ENCODE data around the gene TBC1D8.

The TBC1D8 gene

DNA sequence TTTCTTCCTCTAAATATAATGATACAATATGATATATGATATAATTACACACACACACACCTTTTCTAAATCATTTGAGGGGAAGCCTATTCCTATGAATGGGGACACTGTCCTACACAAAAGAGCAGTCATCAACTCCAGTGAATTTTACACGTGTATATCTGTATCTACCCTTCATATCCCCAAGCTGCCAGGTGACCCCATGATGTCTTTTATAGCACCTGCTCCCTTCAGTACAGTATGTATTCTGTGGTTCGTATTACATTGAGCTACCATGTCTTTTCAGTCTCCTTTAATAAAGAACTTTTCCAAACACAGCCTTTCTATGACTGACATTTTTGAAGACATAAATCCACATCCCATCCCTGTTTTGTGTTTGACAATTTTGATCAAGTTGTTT lies 19.0 kb downstream of the TBC1D8 start:
- DNase-seq, result no peak

DNA sequence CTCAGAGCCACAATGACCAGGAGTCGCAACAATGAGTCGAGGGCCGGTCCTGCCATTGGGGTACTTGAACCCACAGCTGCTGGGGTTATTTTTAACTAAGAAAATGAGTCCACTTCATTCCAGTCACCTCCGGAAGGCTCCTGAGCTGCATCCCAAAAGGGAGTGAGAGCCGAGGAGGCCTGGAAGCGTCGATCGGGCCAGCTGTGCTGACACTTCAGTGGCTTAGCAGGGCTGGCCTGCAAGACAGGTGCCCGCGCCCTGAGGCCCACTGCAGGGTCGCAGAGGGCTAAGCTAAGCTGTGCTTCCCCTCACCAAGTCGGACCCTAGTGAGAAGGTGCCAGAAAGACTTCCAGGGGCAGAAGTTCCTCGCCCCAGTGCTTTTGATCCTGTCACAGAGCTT lies 21.1 kb downstream of the TBC1D8 start:
- no peak for DNase-seq

DNA sequence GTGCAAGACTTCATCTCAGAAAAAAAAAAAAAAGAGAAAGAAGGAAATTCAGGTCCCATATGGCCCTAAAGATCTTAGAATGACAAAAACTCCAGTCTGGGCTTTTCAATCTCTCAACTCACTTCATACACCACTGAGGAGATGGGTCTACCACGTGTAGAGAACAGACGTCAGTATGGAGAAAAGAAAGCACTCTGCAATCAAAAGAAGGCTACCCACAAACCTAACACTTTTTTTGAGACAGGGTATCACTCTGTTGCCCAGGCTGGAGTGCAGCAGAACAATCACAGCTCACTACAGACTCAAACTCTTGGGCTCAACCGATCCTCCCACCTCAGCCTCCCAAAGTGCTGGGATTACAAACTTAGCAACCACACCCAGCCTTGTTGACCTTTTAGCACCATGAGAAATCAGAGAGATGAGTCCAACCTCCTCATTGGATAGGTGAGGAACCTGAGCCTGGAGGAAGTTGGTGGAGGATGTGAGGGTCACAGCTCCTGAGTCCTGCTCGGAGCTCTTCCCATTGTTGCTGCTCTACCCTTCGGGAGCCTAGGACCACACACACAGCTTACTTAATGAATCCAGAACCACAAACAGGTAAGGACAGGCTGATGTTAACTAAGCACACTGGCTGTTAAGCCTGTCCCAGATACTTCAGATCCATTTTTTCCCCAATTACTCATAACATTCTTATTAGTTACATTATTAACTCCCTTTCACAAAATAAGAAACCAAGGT lies 23.7 kb downstream of the TBC1D8 start:
- no peak for DNase-seq

DNA sequence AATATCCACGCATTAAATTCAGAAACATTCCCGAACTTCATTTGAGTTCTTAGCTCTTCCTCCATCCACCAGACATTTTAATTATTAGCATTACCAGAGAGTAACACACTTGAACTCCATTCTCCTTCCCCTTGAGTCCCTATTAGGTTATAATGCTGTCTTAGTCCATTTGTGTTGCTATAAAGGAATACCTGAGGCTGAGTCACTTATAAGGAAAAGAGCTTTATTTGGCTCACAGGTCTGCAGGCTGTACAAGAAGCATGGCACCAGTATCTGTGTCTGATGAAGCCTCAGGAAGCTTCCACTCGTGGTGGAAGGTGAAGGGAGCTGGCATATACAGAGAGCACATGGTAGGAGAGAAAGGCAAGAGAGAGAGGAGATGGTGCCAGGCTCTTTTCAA lies 25.4 kb downstream of the TBC1D8 start:
- no peak for DNase-seq

DNA sequence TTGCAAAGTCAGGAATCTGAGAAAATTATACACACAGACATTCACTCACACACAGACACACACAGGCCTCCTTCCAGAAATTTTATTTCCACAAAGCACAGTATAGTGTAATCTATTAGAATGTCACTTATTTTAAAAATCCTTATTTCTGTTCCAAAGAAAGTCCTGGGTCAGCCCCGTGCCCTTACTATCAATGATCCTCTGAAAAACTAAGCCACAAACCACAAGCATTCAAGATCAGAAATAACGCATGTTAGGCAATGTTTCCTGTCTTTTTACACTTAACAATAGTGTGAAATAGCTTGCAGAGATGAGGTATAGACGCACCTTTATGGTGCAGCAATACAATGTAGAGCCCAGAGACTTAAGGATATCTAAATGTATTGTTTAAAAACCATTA lies 25.8 kb downstream of the TBC1D8 start:
- DNase-seq, result no peak

DNA sequence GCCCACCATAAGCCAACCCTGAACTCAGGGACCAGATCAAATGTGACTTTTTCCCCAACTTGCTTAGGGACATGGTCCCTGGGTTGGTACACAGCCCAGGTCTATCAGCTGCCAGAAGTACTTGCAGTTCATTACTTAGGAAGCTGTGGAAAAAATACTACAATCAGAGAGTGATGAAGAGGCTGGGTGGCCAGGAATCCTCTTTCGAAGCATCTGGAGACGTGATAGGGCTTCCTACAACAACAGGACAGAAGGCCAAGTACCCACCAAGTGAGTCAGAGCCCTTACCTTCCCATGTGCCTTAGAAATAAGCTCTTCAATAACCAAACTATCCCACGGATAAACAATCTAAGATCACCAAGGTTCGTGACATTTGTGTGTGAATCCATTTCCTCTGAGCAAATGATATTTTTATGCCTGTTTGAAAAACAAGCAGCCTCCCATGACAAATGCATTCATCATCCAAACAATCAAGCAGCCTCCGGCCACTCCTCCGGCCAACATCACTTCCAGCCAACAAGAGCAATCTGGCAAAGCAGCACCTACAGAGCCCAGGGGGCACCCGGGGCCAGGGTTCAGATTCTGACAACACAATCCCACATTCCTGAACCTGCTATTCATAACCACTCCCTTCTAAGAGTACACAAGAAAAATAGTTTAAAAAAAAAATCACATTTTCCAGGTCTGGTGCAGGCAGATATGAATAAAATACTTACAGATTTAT lies 26.4 kb downstream of the TBC1D8 start:
- DNase-seq, result no peak

DNA sequence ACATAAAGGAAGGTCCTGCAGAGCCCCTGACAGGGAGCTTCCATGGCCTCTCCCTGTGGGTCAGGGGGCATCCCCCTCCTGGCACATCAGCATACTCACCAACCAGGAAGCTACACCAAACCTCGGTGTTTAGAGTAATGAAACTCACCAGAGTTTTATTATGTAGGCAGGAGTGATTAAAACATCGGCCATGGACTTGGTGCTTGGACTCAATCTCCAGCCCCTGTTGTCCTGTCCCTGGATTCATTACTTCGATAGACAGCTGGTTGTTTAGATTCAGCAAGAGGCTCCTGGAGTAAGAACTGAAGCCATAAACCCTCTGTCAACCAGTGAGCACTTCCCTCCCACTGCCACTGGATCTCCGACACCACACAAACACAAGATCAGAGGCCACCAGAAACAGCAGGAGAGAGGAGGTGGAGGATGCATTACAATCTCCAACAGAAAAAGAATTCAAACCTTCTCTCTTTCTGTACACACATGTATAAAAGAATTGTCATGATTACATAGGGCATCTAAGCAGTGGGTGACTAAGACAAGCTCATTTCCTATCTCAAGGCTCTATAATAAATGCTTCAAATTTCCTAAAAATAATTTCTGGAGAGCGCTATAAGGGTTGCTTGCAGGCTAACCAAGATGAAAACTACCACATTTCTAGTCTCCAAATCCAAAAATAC lies 27.2 kb downstream of the TBC1D8 start:
- no peak for DNase-seq

DNA sequence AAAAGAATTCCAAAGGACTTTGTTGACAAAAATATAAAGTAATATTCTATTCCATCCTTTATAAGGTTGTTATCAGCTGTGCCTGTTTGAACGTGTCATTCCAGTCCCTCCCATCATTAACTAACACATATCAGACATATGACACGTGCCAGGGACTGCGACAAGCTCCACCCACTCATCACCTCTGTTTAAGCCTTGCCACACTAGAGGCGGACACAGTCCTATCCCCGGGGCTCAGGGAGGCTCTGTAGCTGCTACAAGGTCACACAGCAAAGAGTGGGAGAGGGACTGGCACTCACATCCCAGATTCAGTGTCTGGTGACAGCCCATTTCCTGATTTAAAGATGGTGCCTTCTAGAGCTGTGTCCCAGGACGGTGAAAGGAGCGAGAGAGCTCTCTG lies 30.0 kb downstream of the TBC1D8 start:
- no peak for DNase-seq

DNA sequence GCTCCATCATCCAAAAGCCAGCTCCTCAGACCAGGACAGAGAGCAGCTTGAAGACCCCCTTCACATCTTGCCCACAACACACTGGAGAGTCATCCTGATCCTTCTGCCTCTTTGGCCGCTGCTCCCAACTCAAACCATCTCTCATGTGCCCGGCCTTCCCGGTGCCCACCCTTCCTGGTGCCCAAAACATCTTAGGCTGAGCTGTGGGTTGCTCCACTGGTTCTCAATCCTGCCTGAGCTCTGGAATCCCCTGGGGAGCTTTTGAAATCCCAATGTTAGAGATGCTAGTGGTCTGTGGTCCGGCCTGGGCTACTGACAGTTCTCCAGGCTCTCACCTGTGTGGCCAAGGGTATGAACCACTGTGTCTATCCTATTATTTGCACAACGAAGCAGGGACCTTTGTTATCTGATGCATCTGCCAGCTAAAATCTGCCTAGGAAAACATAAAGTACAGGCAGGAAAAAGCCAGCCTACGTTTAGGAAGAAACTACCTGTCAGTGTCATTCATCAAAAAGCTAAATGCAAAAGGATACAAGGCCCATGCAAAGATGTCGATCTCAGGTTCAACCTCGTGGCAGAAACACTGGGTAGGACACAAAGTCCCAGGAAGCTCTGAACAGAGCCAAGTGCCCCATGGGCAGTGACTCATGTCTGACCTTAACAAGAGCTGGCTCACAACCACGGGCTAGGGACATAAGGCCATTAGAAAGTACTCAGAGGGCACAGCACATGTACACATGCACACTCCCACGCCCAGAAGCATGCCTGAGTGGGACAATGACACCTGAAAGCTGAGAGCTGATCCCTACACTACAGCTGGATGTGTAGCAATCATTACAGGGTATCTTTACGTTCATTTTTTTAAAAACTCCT lies 30.8 kb downstream of the TBC1D8 start:
- no peak for DNase-seq

DNA sequence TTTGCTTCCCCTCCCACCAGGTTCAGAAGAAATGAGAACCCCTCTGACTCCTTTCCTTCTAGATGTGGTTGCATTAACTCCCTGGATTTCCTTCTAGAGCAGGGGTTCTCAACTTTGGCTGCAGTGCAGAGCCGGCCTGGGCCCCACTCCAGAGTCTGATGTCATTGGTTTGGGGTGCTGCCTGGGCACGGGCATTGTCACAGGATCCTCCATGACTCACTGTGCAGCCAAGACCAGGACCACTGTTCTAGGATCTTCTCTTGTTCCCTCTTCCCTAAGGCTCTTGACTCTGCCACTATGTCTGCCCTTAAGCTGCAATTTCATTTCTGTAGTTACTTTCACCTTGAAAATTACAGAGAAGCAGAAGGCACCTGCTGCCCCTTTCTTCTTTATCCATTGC lies 31.8 kb downstream of the TBC1D8 start:
- DNase-seq, result no peak

DNA sequence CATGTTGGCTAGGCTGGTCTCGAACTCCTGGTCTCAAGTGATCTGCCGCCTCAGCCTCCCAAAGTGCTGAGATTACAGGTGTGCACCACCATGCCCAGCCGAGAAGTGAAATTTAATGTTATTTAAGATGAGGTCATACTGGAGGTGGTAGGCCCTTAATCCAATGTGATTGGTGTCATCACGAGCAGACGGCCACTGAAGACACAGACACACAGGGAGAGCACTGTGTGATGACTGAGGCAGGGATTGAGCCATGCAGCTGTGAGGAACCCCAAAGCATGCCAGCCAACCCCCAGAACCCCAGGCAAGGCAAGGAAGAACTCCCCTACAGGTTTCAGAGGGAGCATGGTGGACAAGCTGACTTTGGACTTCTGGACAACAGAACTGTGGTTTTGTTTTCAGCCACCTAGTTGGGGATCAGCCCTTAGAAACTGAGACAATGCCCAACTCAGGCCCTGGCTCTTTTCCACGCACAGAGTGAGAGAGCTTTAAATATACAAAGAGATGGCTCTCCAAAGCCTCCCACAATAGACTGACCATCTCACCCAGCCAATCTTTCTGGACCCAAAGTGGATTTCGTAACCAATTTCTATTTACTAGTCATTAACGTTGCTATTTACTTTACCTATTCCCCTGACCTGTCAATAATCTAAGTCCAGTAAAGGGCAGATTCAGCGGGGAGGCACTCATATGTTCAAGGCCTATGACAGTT lies 34.2 kb downstream of the TBC1D8 start:
- no peak for DNase-seq

DNA sequence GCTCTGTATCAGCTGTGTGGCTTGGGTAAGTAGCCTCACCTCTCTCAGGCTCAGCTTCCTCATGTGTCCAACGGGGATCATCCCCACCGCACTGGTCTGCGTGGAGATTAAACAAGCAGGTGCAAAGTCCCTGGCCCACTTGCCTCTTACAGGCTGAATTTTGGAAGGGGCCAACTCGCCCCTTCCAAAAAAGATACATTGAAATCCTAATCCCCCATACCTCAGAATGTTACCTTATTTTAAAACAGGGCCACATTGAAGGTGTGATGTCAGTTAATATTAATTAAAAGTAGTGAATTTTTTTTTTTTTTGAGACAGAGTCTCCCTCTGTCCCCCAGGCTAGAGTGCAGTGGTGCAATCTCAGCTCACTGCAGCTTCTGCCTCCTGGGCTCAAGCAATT lies 34.8 kb downstream of the TBC1D8 start:
- no peak for DNase-seq

DNA sequence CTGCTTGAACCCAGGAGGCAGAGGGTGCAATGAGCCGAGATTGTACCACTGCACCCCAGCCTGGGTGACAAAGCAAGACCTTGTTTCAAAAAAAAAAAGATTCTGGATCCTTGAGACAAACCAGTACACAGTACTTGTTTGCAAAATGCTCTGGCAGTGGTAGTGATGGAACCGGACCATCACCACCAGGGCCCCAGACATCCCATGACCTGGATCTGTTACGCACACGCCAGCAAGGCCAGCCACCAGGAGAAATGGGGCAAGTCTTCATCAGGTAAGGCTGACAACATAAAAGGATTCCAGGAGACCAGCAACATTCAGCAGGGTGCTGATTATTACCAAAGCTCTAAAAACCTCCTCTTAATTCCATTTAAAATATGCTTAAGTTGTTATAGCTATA lies 35.5 kb downstream of the TBC1D8 start:
- no peak for DNase-seq

DNA sequence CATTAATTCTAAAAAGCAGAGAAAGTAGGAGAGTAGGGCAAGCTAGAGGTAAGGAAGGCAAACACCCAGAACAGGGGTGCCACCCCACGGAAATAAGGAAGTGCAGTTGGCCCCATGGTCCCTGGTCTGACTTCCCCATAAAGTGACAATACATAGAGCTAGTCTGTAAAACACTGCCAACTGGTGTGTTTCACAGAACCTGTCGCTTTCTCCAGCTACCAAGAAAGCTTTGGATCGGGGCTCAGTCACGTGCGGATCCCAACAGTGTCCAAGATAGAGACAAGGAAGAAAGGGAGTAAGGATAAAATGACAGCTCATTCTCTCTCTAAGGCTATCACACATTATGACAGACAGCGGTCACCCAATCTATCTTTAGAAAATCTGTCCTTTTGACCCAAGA lies 36.4 kb downstream of the TBC1D8 start:
- no peak for DNase-seq

DNA sequence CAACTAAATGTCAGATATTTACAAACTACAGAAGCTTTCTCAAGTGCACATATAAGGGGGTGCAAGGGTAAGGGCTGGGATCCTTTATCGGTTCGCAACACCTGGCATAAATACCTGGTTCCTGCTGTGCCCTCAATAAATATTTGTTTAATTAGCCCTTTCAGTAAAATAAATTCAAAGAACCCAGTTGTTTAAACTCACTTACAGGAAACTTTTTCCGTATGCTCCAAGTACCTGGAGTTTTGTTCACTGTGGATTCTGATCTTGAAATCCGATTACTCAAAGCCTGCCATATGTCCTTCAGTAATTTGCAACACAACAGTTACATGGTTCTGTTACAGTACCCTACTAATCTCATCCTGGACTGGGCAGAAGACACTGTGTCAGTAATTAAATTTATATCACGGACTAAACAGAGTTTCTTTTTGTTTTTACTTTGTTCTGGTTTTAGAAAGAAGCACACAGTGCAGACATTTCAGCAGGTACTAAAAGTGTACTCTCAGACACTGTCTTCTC lies 36.9 kb downstream of the TBC1D8 start:
- no peak for DNase-seq

DNA sequence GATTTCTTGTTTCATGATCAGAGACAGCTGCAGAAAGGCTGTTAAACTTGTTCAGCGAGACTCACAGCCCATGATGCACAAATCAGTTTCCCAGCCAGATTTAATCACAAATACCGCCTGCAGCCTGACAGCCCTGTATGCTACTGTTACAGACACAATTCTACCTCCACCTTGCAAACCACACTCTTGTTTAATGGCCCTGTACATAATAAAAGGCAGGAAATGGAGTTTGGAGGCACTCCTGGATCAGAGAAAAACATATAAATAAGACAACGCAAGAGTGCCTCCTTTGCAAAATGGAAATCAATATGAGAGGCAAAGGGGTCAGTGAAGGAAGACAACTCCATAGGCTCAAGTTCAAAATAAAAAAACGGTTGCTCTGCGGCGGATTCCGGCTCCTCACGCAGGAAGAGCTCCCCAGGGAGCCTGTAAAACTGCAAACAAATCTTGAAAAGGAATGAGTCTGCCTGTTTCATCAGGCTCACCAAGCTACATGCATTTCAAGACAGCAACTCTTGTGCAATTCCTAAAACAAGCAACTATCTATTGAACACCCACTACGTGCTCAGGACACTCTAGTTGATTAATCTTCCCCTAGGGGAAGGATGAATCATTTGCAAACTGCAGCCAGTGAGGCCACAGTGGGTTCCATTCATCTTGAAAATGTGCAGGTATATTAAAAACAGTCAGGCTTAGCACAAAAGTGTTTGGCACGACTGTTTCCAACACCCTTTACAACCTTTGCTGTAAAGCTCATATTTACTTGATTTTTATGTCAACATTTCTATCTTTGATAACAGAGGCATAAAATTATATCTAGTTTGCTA lies 37.5 kb downstream of the TBC1D8 start:
- no peak for DNase-seq

DNA sequence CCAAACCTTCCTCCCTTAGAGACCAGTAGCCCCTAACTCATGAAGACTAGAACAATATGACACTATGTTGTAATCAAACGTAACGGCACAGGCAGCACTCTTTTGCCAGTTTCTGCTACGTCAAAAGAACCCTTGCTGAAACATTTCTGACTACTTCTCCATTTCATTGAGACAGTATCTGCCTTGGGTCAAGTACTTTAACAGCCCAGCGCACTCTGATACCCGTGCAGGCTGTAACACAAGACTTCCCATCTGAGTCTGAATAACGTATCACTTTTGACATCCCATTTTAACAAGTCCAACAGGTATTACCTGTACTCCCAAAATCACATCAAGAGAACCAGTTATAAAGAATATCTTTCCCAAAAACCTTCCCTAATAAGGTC lies 38.4 kb downstream of the TBC1D8 start:
- DNase-seq, result no peak

DNA sequence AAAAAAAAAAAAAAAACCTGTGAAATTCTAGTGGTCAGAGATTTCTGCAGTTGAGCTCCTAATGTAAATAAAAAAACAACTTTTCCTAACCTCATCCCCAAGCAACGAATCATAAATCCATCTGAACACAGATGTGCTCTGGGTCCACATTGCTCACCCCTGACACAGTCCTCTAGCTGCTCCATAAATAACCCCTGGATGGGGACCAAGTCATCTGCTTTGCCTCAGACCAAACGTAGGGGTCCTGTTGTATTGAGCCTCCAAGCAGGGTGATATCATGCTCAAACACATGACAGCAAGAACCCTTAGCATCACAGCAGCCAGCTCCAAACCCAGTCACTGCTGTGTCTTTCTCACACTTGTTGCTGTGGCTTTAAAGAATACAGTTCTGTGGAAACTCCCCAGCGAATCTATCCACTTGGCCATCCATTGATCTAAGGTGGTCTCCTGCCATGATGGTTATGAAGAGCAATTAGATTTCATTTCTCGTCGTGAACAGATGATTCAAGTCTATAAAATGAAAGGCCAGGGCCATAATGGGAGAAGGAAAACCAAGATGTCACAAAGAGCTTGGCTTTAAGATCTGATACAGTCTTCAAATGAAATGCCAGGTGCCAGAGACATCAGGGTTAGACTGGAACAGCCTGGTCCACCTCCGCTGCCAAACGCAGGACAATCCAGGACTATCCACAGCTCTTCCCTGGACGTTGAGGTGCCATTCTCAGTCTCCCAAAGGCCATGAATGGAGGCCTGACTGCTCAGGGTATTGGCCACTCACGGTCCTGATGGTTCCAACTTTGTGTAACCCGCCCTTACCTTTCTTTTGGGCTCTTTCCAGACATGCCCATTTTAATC lies 39.0 kb downstream of the TBC1D8 start:
- no peak for DNase-seq

DNA sequence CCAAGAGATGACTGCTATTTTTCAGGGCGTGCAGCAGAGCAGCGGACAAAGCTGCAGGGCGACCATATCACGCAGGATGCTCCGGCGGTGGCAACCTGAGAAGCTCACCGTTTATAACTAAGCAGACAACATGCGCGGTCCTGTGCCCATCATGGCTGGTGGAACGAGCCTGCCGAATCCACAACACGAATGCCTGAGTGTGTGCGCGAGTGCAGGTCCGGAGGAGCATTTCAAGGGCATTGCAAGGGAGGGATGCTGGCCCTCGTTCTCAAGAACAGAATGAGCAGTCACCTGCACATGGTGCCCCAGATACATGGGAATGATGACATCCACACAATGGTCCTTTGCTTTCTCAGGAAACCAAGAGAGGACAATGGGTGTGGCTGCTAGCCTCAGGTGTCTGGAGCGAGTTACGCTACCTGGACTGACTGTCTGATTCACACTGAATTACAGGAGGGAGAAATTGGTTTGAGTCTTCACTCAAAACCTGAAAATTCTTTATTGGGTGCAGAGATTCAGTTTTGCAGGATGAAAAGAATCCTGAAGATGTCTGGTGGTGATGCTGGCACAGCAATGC lies 39.8 kb downstream of the TBC1D8 start:
- no peak for DNase-seq

Measured in activated CD8-positive, alpha-beta memory T cell treated with anti-CD3 and anti-CD28 coated beads for 24 hours (primary cell).